GM06990 (cell line): ENCODE measurements around the gene TAF1B.

Experiments
- DNase-seq: peaks from one replicate; pipeline ENCODE4 v3.0.0-alpha.2; 2011; ENCODE audit not compliant: insufficient read length; ENCODE audit errors: extremely low read depth
- H3K27me3 ChIP-seq: replicated peaks from 2 replicates; pipeline ENCODE4 v1.6.0; 2011; ENCODE audit warnings: low read length; ENCODE audit not compliant: control insufficient read depth, insufficient read depth
- H3K36me3 ChIP-seq: 2 replicates; pipeline ENCODE4 v1.5.1; 2011; ENCODE audit warnings: low read length; ENCODE audit not compliant: control insufficient read depth, insufficient read depth
- H3K4me3 ChIP-seq: replicated peaks from 2 replicates; pipeline ENCODE4 v1.5.1; 2011; ENCODE audit warnings: low read depth, mild to moderate bottlenecking, control low read depth, low read length
- CTCF ChIP-seq: IDR thresholded peaks from 2 replicates; pipeline ENCODE4 v1.5.1; 2011; ENCODE audit warnings: low read length, control low read depth, mild to moderate bottlenecking, inconsistent platforms; ENCODE audit not compliant: insufficient read depth, poor library complexity, severe bottlenecking

The TAF1B gene

GRCh38 chr2:9815076-9815475, 28.2 kb upstream of the TAF1B start:
- DNase-seq = no peak
- Histone ChIP-seq H3K4me3 (no peak overlapping the region), H3K36me3 (no peaks in the 10 kb centered on the region), H3K27me3 (no peaks in the 10 kb centered on the region)
- no peak for TF ChIP-seq CTCF

GRCh38 chr2:9815844-9816279, 27.4 kb upstream of the TAF1B start:
- DNase-seq = no peak
- H3K36me3 ChIP-seq = no peaks in the 10 kb centered on the region
- no peaks in the 10 kb centered on the region for H3K27me3 ChIP-seq
- no peak for TF ChIP-seq CTCF
- H3K4me3 ChIP-seq = no peak overlapping the region

GRCh38 chr2:9818097-9818496, 25.2 kb upstream of the TAF1B start:
- no peak for DNase-seq
- H3K27me3 ChIP-seq = no peaks in the 10 kb centered on the region
- H3K36me3 ChIP-seq = no peaks in the 10 kb centered on the region
- no peak for TF ChIP-seq CTCF
- no peak overlapping the region for H3K4me3 ChIP-seq

- DNase-seq = no peak
- H3K4me3 ChIP-seq = no peak overlapping the region
- no peak for TF ChIP-seq CTCF
These were observed 23.7 kb upstream of the TAF1B start for GRCh38 chr2:9819551-9819950.

GRCh38 chr2:9820020-9820973, 23.0 kb upstream of the TAF1B start:
- Histone ChIP-seq H3K4me3 (no peak overlapping the region), H3K27me3 (no peaks in the 10 kb centered on the region), H3K36me3 (no peaks in the 10 kb centered on the region)
- TF ChIP-seq CTCF = no peak
- no peak for DNase-seq

More at GRCh38 chr2:9819551-9819950, 23.7 kb upstream of the TAF1B start:
- Histone ChIP-seq H3K27me3 (no peaks in the 10 kb centered on the region), H3K36me3 (no peaks in the 10 kb centered on the region)
